OCI-LY7 (cell line): ENCODE measurements around the gene MIEF2. TPM values are rescaled to one million over a fixed set of nuclear protein-coding genes. Genes with fewer than 3 reads are reported as not detected.
A peak's percentile ranks its signal among the peaks of the same experiment; 100 is the strongest.

ENCODE experiments used
- BruUV-seq: library from RNA; stranded (reverse); fragments of 400-500 nt; replicated peaks from 2 replicates; lab custom pipeline; 2021; lab: Mats Ljungman, UMichigan
- CTCF ChIA-PET: fragments of 300-600 bp; sonication (Branson Sonifier 250); formaldehyde crosslinking; loops from one replicate; lab custom pipeline; 2022; ENCODE audit warnings: antibody characterized with exemption; ENCODE audit not compliant: unreplicated experiment; lab: Charles Lee
- POLR2A ChIA-PET: fragments of 300-600 bp; sonication (Branson Sonifier 250); formaldehyde crosslinking; loops from one replicate; lab custom pipeline; 2022; ENCODE audit warnings: antibody characterized with exemption; lab: Charles Lee
- DNase-seq: peaks from one replicate; pipeline ENCODE4 v3.0.0-alpha.2; 2015; ENCODE audit warnings: low spot score
- H2AFZ ChIP-seq: fragments of 200-600 bp; sonication (generic), shearing (Covaris generic); 2 replicates; pipeline ENCODE4 v1.6.1; 2014; ENCODE audit warnings: mild to moderate bottlenecking, antibody characterized with exemption, low read length, moderate library complexity
- H3K27ac ChIP-seq: fragments of 200-600 bp; sonication (generic); 2 replicates; pipeline ENCODE4 v1.5.1; 2014; ENCODE audit warnings: mixed run types, low read depth, mild to moderate bottlenecking, moderate library complexity, low read length, inconsistent platforms; ENCODE audit not compliant: poor library complexity, severe bottlenecking
- H3K36me3 ChIP-seq: fragments of 200-600 bp; sonication (generic); 2 replicates; pipeline ENCODE4 v1.6.1; 2014; ENCODE audit warnings: mild to moderate bottlenecking, antibody characterized with exemption, low read length, moderate library complexity, mixed read lengths; ENCODE audit not compliant: insufficient read depth
- H3K4me1 ChIP-seq: fragments of 200-600 bp; sonication (generic); 2 replicates; pipeline ENCODE4 v1.5.1; 2014; ENCODE audit warnings: mild to moderate bottlenecking, low read length; ENCODE audit not compliant: insufficient read depth, poor library complexity, severe bottlenecking
- H3K4me2 ChIP-seq: fragments of 200-600 bp; sonication (generic); 2 replicates; pipeline ENCODE4 v1.6.1; 2014; ENCODE audit warnings: mild to moderate bottlenecking, low read length
- H3K4me3 ChIP-seq: fragments of 200-600 bp; sonication (generic); 2 replicates; pipeline ENCODE4 v1.5.1; 2014; ENCODE audit warnings: mild to moderate bottlenecking, low read depth, low read length; ENCODE audit not compliant: poor library complexity, severe bottlenecking
- H3K79me2 ChIP-seq: fragments of 200-600 bp; sonication (generic); 2 replicates; pipeline ENCODE4 v1.6.1; 2016; ENCODE audit warnings: low read depth, mild to moderate bottlenecking, low read length, moderate library complexity, mixed read lengths; ENCODE audit not compliant: insufficient read depth
- H3K9me2 ChIP-seq: fragments of 200-600 bp; sonication (generic); 2 replicates; pipeline ENCODE4 v1.6.1; 2016; ENCODE audit warnings: mild to moderate bottlenecking, low read length, mixed read lengths; ENCODE audit not compliant: insufficient read depth
- H3K9me3 ChIP-seq: fragments of 200-600 bp; sonication (generic); 2 replicates; pipeline ENCODE4 v1.6.1; 2014; ENCODE audit warnings: mild to moderate bottlenecking, mixed run types, low read length, mixed read lengths
- H4K20me1 ChIP-seq: fragments of 200-600 bp; sonication (generic); 2 replicates; pipeline ENCODE4 v1.6.1; 2014; ENCODE audit warnings: mild to moderate bottlenecking, antibody characterized with exemption, low read length, moderate library complexity, mixed read lengths; ENCODE audit not compliant: insufficient read depth
- EZH2phosphoT487 ChIP-seq: fragments of 200-600 bp; sonication (generic); IDR thresholded peaks from 2 replicates; pipeline ENCODE4 v1.6.1; 2018; ENCODE audit warnings: low read depth, borderline replicate concordance, mild to moderate bottlenecking, mixed run types, antibody characterized with exemption, low read length, moderate library complexity, mixed read lengths
- intact Hi-C: fragments of 100-400 bp; cut with micrococcal nuclease; formaldehyde crosslinking; loops from one replicate; pipeline ENCODE4 v1.10.0; 2022; ENCODE audit not compliant: unreplicated experiment
- total RNA-seq, 2 experiments: library from RNA; depleted of rRNA in 1 of 2; stranded (reverse); fragments of >200 nt in 1 of 2; shearing (Covaris generic) in 1 of 2; gene quantifications; 2 replicates each; pipeline ENCODE4 v1.2.3, GENCODE V29; 2014 to 2022
- TF ChIP-seq, protein P1 (sequence below): fragments of 200-600 bp; sonication (generic); conservative IDR thresholded peaks from 2 replicates; pipeline ENCODE4 v1.5.1; 2014; ENCODE audit warnings: mild to moderate bottlenecking, antibody characterized with exemption, low read length, moderate library complexity, mixed read lengths

Gene MIEF2
- total RNA-seq, 2 experiments from 2014 or later: 7.9 to 11.8 TPM

GRCh38 chr17:18254888-18255649, 5.4 kb upstream of the MIEF2 start:
- no peak overlapping the region for H3K4me3 ChIP-seq
- H3K9me2 ChIP-seq: no peaks in the 10 kb centered on the region
- peaks cover 60% of the 10 kb centered on the region for H3K36me3 ChIP-seq
- no peak overlapping the region for H2AFZ ChIP-seq
- POLR2A ChIA-PET: no interaction called here
- H3K4me2 ChIP-seq: no peak overlapping the region
- no peak for DNase-seq
- CTCF ChIA-PET: no interaction called here
- H3K9me3 ChIP-seq: no peaks in the 10 kb centered on the region
- TF ChIP-seq, protein P1, sequence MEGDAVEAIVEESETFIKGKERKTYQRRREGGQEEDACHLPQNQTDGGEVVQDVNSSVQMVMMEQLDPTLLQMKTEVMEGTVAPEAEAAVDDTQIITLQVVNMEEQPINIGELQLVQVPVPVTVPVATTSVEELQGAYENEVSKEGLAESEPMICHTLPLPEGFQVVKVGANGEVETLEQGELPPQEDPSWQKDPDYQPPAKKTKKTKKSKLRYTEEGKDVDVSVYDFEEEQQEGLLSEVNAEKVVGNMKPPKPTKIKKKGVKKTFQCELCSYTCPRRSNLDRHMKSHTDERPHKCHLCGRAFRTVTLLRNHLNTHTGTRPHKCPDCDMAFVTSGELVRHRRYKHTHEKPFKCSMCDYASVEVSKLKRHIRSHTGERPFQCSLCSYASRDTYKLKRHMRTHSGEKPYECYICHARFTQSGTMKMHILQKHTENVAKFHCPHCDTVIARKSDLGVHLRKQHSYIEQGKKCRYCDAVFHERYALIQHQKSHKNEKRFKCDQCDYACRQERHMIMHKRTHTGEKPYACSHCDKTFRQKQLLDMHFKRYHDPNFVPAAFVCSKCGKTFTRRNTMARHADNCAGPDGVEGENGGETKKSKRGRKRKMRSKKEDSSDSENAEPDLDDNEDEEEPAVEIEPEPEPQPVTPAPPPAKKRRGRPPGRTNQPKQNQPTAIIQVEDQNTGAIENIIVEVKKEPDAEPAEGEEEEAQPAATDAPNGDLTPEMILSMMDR: no peak
- no peak for TF ChIP-seq EZH2phosphoT487
- no peaks in the 10 kb centered on the region for H4K20me1 ChIP-seq
- H3K27ac ChIP-seq: no peak overlapping the region
- peaks cover 22% of the 10 kb centered on the region for H3K4me1 ChIP-seq
- H3K79me2 ChIP-seq: peaks cover 15% of the 10 kb centered on the region; the same call in 1 of the 2 replicates
- intact Hi-C loops: loop anchor here (5.0 kb wide), 1 partner anchor 107 kb away; the partner anchor contains the start of gene SHMT1
- no TSS peak for BruUV-seq

DNA sequence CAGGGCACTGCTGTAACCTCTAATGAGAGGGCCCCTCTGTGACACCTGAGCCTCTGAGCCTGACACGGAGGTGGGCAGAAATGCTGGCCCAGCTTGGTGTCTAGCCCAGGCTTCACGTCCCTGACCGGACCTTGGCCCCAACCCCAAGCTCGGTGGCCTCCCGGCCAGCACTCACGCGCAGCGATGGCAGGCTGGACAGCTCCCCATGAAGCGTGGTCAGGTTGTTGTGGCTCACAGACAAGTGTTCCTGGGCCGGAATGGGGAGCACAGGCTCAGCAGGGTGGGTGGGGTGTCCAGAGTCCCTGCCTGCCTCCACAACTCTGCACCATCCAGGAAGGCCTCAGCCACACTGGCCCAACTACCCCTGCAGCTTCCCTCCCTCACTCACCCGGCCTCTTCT, 4.1 kb upstream of the MIEF2 start:
- CTCF ChIA-PET: no interaction called here
- TF ChIP-seq, protein P1: no peak
- TF ChIP-seq EZH2phosphoT487: no peak
- Histone ChIP-seq H3K4me3 (no peak overlapping the region), H3K27ac (no peak overlapping the region), H4K20me1 (no peaks in the 10 kb centered on the region), H3K36me3 (peaks cover 47% of the 10 kb centered on the region), H2AFZ (no peak overlapping the region), H3K9me3 (no peaks in the 10 kb centered on the region), H3K4me1 (peaks cover 28% of the 10 kb centered on the region), H3K9me2 (no peaks in the 10 kb centered on the region), H3K79me2 (peaks cover 15% of the 10 kb centered on the region; the same call in 1 of the 2 replicates), H3K4me2 (no peak overlapping the region)
- POLR2A ChIA-PET: no interaction called here
- intact Hi-C loops: loop anchor here (5.0 kb wide), 1 partner anchor 106 kb away; the partner anchor contains the start of gene SHMT1
- no TSS peak for BruUV-seq
- no peak for DNase-seq

DNA sequence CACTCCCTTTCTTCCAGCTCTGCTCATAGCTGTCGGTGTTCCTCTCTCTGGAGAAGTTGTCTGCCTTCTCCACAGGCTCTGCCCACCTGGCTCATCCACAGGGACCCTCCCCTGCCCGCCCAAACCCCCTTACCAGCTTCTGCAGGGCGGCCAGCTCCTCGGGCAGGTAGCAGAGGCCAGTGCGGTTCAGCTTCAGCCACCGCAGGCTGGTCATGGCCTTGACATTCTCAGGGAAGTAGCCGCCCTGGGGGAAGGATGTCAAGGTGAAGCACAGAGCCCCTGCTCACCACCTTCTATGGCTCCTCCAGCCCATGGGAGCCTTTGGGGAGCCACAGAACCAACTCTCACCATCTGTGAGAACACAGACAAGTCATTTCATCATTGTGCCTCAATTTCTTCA, 3.7 kb upstream of the MIEF2 start:
- intact Hi-C loops: loop anchor here (5.0 kb wide), 1 partner anchor 106 kb away; the partner anchor contains the start of gene SHMT1
- H3K9me2 ChIP-seq: no peaks in the 10 kb centered on the region
- no peak overlapping the region for H3K27ac ChIP-seq
- H3K4me2 ChIP-seq: peak overlapping the region; percentile 64
- H3K36me3 ChIP-seq: peaks cover 43% of the 10 kb centered on the region
- no peak for DNase-seq
- H3K4me1 ChIP-seq: peaks cover 32% of the 10 kb centered on the region
- ChIA-PET CTCF (no interaction called here), POLR2A (interaction anchor here (0.6 kb wide), 1 partner anchor 80 kb away, joined by 4 read pairs; no protein-coding TSS in a partner anchor)
- H2AFZ ChIP-seq: no peak overlapping the region
- H3K4me3 ChIP-seq: peak overlapping the region; percentile 89
- no peak for TF ChIP-seq EZH2phosphoT487
- TF ChIP-seq, protein P1: no peak
- peaks cover 15% of the 10 kb centered on the region; the same call in 1 of the 2 replicates for H3K79me2 ChIP-seq
- H3K9me3 ChIP-seq: no peaks in the 10 kb centered on the region
- no peaks in the 10 kb centered on the region for H4K20me1 ChIP-seq
- BruUV-seq: no TSS peak
